Nephron (organoid): ENCODE measurements around the gene GALNT11.
"Not testable (repeated sequence)": the region's sequence is repeated elsewhere in the genome, so short reads cannot be mapped to it uniquely, and the experiment has no call there.

Experiments used
- H3K27ac Mint-ChIP-seq, 3 experiments: 2 replicates each; pipeline ENCODE4 v1.8.0; 2020; ENCODE audit warnings: mixed read lengths in 3 of 3, mild to moderate bottlenecking in 2 of 3, moderate library complexity in 1 of 3
- H3K27me3 Mint-ChIP-seq: 2 replicates; pipeline ENCODE4 v1.8.0; 2021; ENCODE audit warnings: low read depth, mild to moderate bottlenecking, moderate library complexity, mixed read lengths
- H3K36me3 Mint-ChIP-seq: 2 replicates; pipeline ENCODE4 v1.8.0; 2020; ENCODE audit warnings: low read depth, mixed read lengths
- H3K4me1 Mint-ChIP-seq: 2 replicates; pipeline ENCODE4 v1.8.0; 2020; ENCODE audit warnings: mixed read lengths
- H3K4me3 Mint-ChIP-seq, 3 experiments: 2 replicates each; pipeline ENCODE4 v1.8.0; 2020; ENCODE audit warnings: mild to moderate bottlenecking in 3 of 3, mixed read lengths in 3 of 3, moderate library complexity in 2 of 3
- H3K9me3 Mint-ChIP-seq: 2 replicates; pipeline ENCODE4 v1.8.0; 2020; ENCODE audit warnings: mixed read lengths
- CTCF ChIP-seq, 3 experiments: fragments of 200-600 bp; sonication (generic); IDR thresholded peaks; one replicate each; pipeline ENCODE4 v1.5.0; 2021; ENCODE audit warnings: antibody characterized with exemption in 3 of 3; ENCODE audit not compliant: unreplicated experiment in 3 of 3

GALNT11 gene

GRCh38 chr7:152016947-152017346 is 8.5 kb upstream of the GALNT11 start:
- TF ChIP-seq CTCF (IDR thresholded peaks at IDR 0.05; ENCODE audit: unreplicated experiment in 3 of 3), result no peak
- Mint-ChIP-seq H3K27me3 (no peaks in the 10 kb centered on the region), H3K27ac (no peak overlapping the region), H3K36me3 (no peaks in the 10 kb centered on the region), H3K9me3 (no peaks in the 10 kb centered on the region), H3K4me1 (no peaks in the 10 kb centered on the region), H3K4me3 (no peak overlapping the region)

- H3K27ac Mint-ChIP-seq, H3K4me1 Mint-ChIP-seq, H3K4me3 Mint-ChIP-seq, H3K9me3 Mint-ChIP-seq, H3K36me3 Mint-ChIP-seq, H3K27me3 Mint-ChIP-seq: not testable (repeated sequence)
These were observed 7.8 kb upstream of the GALNT11 start for GRCh38 chr7:152017683-152018082.

GRCh38 chr7:152021740-152022139 is 3.7 kb upstream of the GALNT11 start:
- not testable (repeated sequence) for H3K27me3 Mint-ChIP-seq, H3K36me3 Mint-ChIP-seq, H3K4me1 Mint-ChIP-seq, H3K27ac Mint-ChIP-seq, H3K9me3 Mint-ChIP-seq, H3K4me3 Mint-ChIP-seq

GRCh38 chr7:152025937-152026890 is 740 bp downstream of the GALNT11 start:
- peak overlapping the region; percentile 31 to 67 (median 65) for H3K27ac Mint-ChIP-seq
- peak; percentile 22 to 32 (median 32) for TF ChIP-seq CTCF (IDR thresholded peaks at IDR 0.05; ENCODE audit: unreplicated experiment in 3 of 3)
- peaks cover 3% of the 10 kb centered on the region for H3K9me3 Mint-ChIP-seq
- H3K27me3 Mint-ChIP-seq, result peaks cover 8% of the 10 kb centered on the region
- peaks cover 38% of the 10 kb centered on the region for H3K36me3 Mint-ChIP-seq
- peak overlapping the region; percentile 85 to 91 (median 89) for H3K4me3 Mint-ChIP-seq
- peaks cover 8% of the 10 kb centered on the region for H3K4me1 Mint-ChIP-seq

GRCh38 chr7:152027491-152028365 is 2.3 kb downstream of the GALNT11 start:
- peak overlapping the region; percentile 53 to 76 (median 66) for H3K4me3 Mint-ChIP-seq
- peak overlapping the region in 1 of 3 experiments; percentile 37 for H3K27ac Mint-ChIP-seq
- H3K36me3 Mint-ChIP-seq, result peaks cover 50% of the 10 kb centered on the region
- H3K27me3 Mint-ChIP-seq, H3K4me1 Mint-ChIP-seq, H3K9me3 Mint-ChIP-seq: not testable (repeated sequence)

- not testable (repeated sequence) for H3K4me1 Mint-ChIP-seq, H3K27me3 Mint-ChIP-seq, H3K4me3 Mint-ChIP-seq, H3K27ac Mint-ChIP-seq
- H3K36me3 Mint-ChIP-seq, result peaks cover 70% of the 10 kb centered on the region
- peaks cover 12% of the 10 kb centered on the region for H3K9me3 Mint-ChIP-seq
- TF ChIP-seq CTCF (IDR thresholded peaks at IDR 0.05; ENCODE audit: unreplicated experiment in 3 of 3), result peak; percentile 26 to 53 (median 48)
These were observed 4.6 kb downstream of the GALNT11 start for GRCh38 chr7:152030059-152030458.

- not testable (repeated sequence) for H3K27me3 Mint-ChIP-seq, H3K27ac Mint-ChIP-seq, H3K4me3 Mint-ChIP-seq, H3K4me1 Mint-ChIP-seq
- Mint-ChIP-seq H3K36me3 (peaks cover 76% of the 10 kb centered on the region), H3K9me3 (peaks cover 18% of the 10 kb centered on the region)
These were observed 5.2 kb downstream of the GALNT11 start for GRCh38 chr7:152030639-152031038.
